HCT116 (cell line): ENCODE measurements around the gene MAP4K4. TPM values are rescaled to one million over a fixed set of nuclear protein-coding genes. Genes with fewer than 3 reads are reported as not detected.

Experiments
- ATAC-seq: fragments of 200-7000 bp; cut with Tn5 transposase; 2 replicates; pipeline ENCODE4 v1.9.1; 2020; ENCODE audit warnings: mild to moderate bottlenecking, moderate library complexity
- BruUV-seq: library from RNA; stranded (reverse); fragments of 400-500 nt; replicated peaks from 2 replicates; lab custom pipeline; 2021; lab: Mats Ljungman, UMichigan
- CTCF ChIA-PET: fragments of 300-600 bp; sonication (Branson Sonifier 250); formaldehyde crosslinking; loops from one replicate; lab custom pipeline; 2021; ENCODE audit warnings: antibody characterized with exemption; lab: Charles Lee
- POLR2A ChIA-PET: fragments of 300-600, 350-600 bp; sonication (Branson Sonifier 250); formaldehyde crosslinking; loops from one replicate; lab custom pipeline; 2021; ENCODE audit warnings: antibody characterized with exemption; lab: Charles Lee
- RAD21 ChIA-PET, 2 experiments: fragments of 300-600 bp; sonication (Branson Sonifier 250); formaldehyde crosslinking; loops; one replicate each; lab custom pipeline; 2023; ENCODE audit warnings: low total read pairs in 2 of 2; ENCODE audit not compliant: uncharacterized antibody in 2 of 2, unreplicated experiment in 2 of 2, low non-redundant PET in 1 of 2; lab: Charles Lee
- DNase-seq: peaks from one replicate; pipeline ENCODE4 v3.0.0-alpha.2; 2010; ENCODE audit warnings: low read depth, low spot score
- H2AFZ ChIP-seq: fragments of 200-600 bp; shearing (Covaris generic), sonication (generic); 2 replicates; pipeline ENCODE4 v1.6.1; 2017; ENCODE audit warnings: low read depth, mixed run types, mixed read lengths, antibody characterized with exemption, low read length; ENCODE audit not compliant: poor library complexity, severe bottlenecking
- H3K27ac ChIP-seq: 2 replicates; pipeline ENCODE4 v1.5.1; 2012; ENCODE audit warnings: low read depth, low read length
- H3K27me3 ChIP-seq: fragments of 200-600 bp; sonication (generic); 2 replicates; pipeline ENCODE4 v1.6.1; 2016; ENCODE audit warnings: mixed run types, low read length, mixed read lengths; ENCODE audit not compliant: insufficient read depth
- H3K36me3 ChIP-seq, 2 experiments: fragments of 200-500 bp in 1 of 2; fragments of 200-600 bp in 1 of 2; sonication (Bioruptor generic) in 1 of 2; sonication (generic) in 1 of 2; 2 replicates each; pipeline versions ENCODE4 v1.5.1 to v1.6.1; 2014 to 2016; ENCODE audit warnings: low read length in 2 of 2, inconsistent platforms in 1 of 2, mixed read lengths in 1 of 2, mixed run types in 1 of 2; ENCODE audit not compliant: insufficient read depth in 2 of 2, control insufficient read depth in 1 of 2
- H3K4me1 ChIP-seq, 2 experiments: fragments of 200-600 bp in 1 of 2; sonication (generic) in 1 of 2; 2 replicates each; pipeline versions ENCODE4 v1.5.1 to v1.6.1; 2012 to 2017; ENCODE audit warnings: low read length in 2 of 2, inconsistent platforms in 1 of 2, mild to moderate bottlenecking in 1 of 2, mixed read lengths in 1 of 2, mixed run types in 1 of 2, moderate library complexity in 1 of 2; ENCODE audit not compliant: insufficient read depth in 2 of 2, control insufficient read depth in 1 of 2
- H3K4me2 ChIP-seq: fragments of 200-600 bp; sonication (generic); 2 replicates; pipeline ENCODE4 v1.6.1; 2017; ENCODE audit warnings: mixed run types, low read length, mixed read lengths
- H3K4me3 ChIP-seq, 2 experiments: fragments of 200-600 bp in 1 of 2; sonication (generic) in 1 of 2; replicated peaks in 1 of 2; 2 replicates each; pipeline ENCODE4 v1.5.1; 2011 to 2016; ENCODE audit warnings: low read length in 2 of 2, control low read depth in 1 of 2, low read depth in 1 of 2, mild to moderate bottlenecking in 1 of 2, mixed read lengths in 1 of 2, mixed run types in 1 of 2
- H3K79me2 ChIP-seq: fragments of 200-600 bp; sonication (generic); 2 replicates; pipeline ENCODE4 v1.6.1; 2017; ENCODE audit warnings: mild to moderate bottlenecking, mixed run types, low read length, moderate library complexity, mixed read lengths; ENCODE audit not compliant: insufficient read depth
- H3K9ac ChIP-seq: fragments of 200-600 bp; sonication (generic); 2 replicates; pipeline ENCODE4 v1.6.1; 2016; ENCODE audit warnings: low read length, mixed read lengths
- H3K9me2 ChIP-seq: fragments of 200-600 bp; sonication (generic), shearing (Covaris generic); 2 replicates; pipeline ENCODE4 v1.6.1; 2017; ENCODE audit warnings: mixed run types, mild to moderate bottlenecking, moderate library complexity; ENCODE audit not compliant: insufficient read depth
- H3K9me3 ChIP-seq, 2 experiments: fragments of 200-500 bp in 1 of 2; fragments of 200-600 bp in 1 of 2; sonication (Bioruptor generic) in 1 of 2; sonication (generic) in 1 of 2; 2 replicates each; pipeline ENCODE4 v1.6.1; 2014 to 2017; ENCODE audit warnings: low read length in 2 of 2, mixed read lengths in 2 of 2, inconsistent platforms in 1 of 2, low read depth in 1 of 2, mild to moderate bottlenecking in 1 of 2, mixed run types in 1 of 2, moderate library complexity in 1 of 2; ENCODE audit not compliant: control insufficient read depth in 1 of 2, insufficient read depth in 1 of 2
- H4K20me1 ChIP-seq: fragments of 200-600 bp; sonication (generic), shearing (Covaris generic); 2 replicates; pipeline ENCODE4 v1.6.1; 2017; ENCODE audit warnings: mixed run types, mild to moderate bottlenecking, moderate library complexity; ENCODE audit not compliant: insufficient read depth
- ATF3 ChIP-seq: IDR thresholded peaks from 2 replicates; pipeline ENCODE4 v1.6.1; 2012
- CBX3 ChIP-seq: IDR thresholded peaks from 2 replicates; pipeline ENCODE4 v1.6.1; 2012; ENCODE audit warnings: low read depth
- ELF1 ChIP-seq: IDR thresholded peaks from 2 replicates; pipeline ENCODE4 v1.6.1; 2012; ENCODE audit warnings: low read depth, borderline replicate concordance
- EZH2 ChIP-seq: fragments of 200-600 bp; sonication (generic); IDR thresholded peaks from 2 replicates; pipeline ENCODE4 v1.6.1; 2017; ENCODE audit warnings: antibody characterized with exemption, mixed run types
- FOSL1 ChIP-seq: IDR thresholded peaks from 2 replicates; pipeline ENCODE4 v1.6.1; 2012; ENCODE audit warnings: low read depth
- POLR2AphosphoS5 ChIP-seq: IDR thresholded peaks from 2 replicates; pipeline ENCODE4 v1.6.1; 2011; ENCODE audit warnings: mild to moderate bottlenecking, low read depth, low read length, moderate library complexity
- SIN3A ChIP-seq: IDR thresholded peaks from 2 replicates; pipeline ENCODE4 v1.6.1; 2012; ENCODE audit warnings: low read depth
- TCF7L2 ChIP-seq: IDR thresholded peaks from 2 replicates; pipeline ENCODE4 v1.7.0; 2011; ENCODE audit warnings: borderline replicate concordance, inconsistent platforms; ENCODE audit not compliant: insufficient read depth, insufficient read length; ENCODE audit errors: extremely low read depth
- ZNF274 ChIP-seq: fragments of 200-500 bp; sonication (Bioruptor generic); IDR thresholded peaks from 2 replicates; pipeline ENCODE4 v1.6.1; 2014; ENCODE audit warnings: mild to moderate bottlenecking, low read depth, low read length, inconsistent platforms
- intact Hi-C: fragments of 100-400 bp; cut with micrococcal nuclease; formaldehyde crosslinking; loops from 2 replicates; pipeline ENCODE4 v1.10.0; 2022
- total RNA-seq: library from RNA; stranded (reverse); gene quantifications from one replicate; pipeline ENCODE4 v1.2.1, GENCODE V29; 2021; ENCODE audit not compliant: unreplicated experiment
- TF ChIP-seq, protein P1 (sequence below), 3 experiments: fragments of 200-600 bp in 1 of 3; sonication (generic) in 1 of 3; IDR thresholded peaks in 2 of 3; conservative IDR thresholded peaks in 1 of 3; 2 replicates each; pipeline ENCODE4 v1.5.1; 2012 to 2017; ENCODE audit warnings: low read depth in 2 of 3, low read length in 2 of 3, antibody characterized with exemption in 1 of 3, borderline replicate concordance in 1 of 3, control low read depth in 1 of 3, mild to moderate bottlenecking in 1 of 3, mixed read lengths in 1 of 3, mixed run types in 1 of 3, moderate library complexity in 1 of 3; ENCODE audit not compliant: insufficient read depth in 1 of 3
- TF ChIP-seq, protein P2 (sequence below): IDR thresholded peaks from 2 replicates; pipeline ENCODE4 v1.6.1; 2011; ENCODE audit warnings: mild to moderate bottlenecking, low read length, moderate library complexity; ENCODE audit not compliant: insufficient replicate concordance; ENCODE audit errors: extremely low read depth

The MAP4K4 gene
- total RNA-seq, 1 experiment from 2014 or later: 62.3 TPM

DNA sequence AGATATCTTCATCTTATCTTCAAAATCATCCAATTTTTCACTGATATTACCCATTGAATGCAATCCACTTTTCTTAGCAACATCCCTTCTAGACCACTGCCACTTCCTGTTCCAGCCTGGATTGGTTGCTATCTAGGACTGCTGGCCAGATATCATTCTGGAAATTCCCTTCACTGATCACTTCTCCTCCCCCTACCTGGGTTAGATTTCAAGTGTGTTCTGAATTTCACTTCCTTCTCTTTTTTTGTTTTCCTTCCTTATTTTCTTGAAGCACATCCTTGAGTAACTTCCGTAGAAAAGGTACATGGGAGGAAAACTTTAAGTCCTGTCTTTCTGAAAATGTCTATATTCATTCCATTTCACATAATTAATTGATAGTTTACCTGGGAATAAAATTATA lies 212.3 kb downstream of the MAP4K4 start:
- POLR2A ChIA-PET: no interaction called here

GRCh38 chr2:101912545-101912944 lies 215.0 kb downstream of the MAP4K4 start:
- Histone ChIP-seq H3K79me2 (no peaks in the 10 kb centered on the region), H3K36me3 (no peaks in the 10 kb centered on the region), H3K4me1 (no peaks in the 10 kb centered on the region), H3K9ac (no peak overlapping the region), H3K27me3 (no peaks in the 10 kb centered on the region), H3K4me3 (no peak overlapping the region), H2AFZ (no peak overlapping the region), H3K9me2 (no peaks in the 10 kb centered on the region), H3K9me3 (no peaks in the 10 kb centered on the region; a peak in 1 of 4 replicates), H3K27ac (no peak overlapping the region), H4K20me1 (no peaks in the 10 kb centered on the region), H3K4me2 (no peak overlapping the region)
- ChIA-PET CTCF (no interaction called here), RAD21 (no interaction called here), POLR2A (no interaction called here)
- ATAC-seq (no peak), DNase-seq (no peak)
- no TSS peak for BruUV-seq
- intact Hi-C loops: no loop called here
- TF ChIP-seq POLR2AphosphoS5 (no peak), EZH2 (no peak), ZNF274 (no peak), ELF1 (no peak), TCF7L2 (no peak), FOSL1 (no peak), ATF3 (no peak)
- TF ChIP-seq, protein P1, sequence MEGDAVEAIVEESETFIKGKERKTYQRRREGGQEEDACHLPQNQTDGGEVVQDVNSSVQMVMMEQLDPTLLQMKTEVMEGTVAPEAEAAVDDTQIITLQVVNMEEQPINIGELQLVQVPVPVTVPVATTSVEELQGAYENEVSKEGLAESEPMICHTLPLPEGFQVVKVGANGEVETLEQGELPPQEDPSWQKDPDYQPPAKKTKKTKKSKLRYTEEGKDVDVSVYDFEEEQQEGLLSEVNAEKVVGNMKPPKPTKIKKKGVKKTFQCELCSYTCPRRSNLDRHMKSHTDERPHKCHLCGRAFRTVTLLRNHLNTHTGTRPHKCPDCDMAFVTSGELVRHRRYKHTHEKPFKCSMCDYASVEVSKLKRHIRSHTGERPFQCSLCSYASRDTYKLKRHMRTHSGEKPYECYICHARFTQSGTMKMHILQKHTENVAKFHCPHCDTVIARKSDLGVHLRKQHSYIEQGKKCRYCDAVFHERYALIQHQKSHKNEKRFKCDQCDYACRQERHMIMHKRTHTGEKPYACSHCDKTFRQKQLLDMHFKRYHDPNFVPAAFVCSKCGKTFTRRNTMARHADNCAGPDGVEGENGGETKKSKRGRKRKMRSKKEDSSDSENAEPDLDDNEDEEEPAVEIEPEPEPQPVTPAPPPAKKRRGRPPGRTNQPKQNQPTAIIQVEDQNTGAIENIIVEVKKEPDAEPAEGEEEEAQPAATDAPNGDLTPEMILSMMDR (IDR thresholded peaks at IDR 0.05 in 2 of 3, conservative IDR thresholded peaks at IDR 0.05 in 1 of 3; ENCODE audit: borderline replicate concordance in 1 of 3, insufficient read depth in 1 of 3, low read depth in 2 of 3, low read length in 2 of 3): no peak
- TF ChIP-seq, protein P2, sequence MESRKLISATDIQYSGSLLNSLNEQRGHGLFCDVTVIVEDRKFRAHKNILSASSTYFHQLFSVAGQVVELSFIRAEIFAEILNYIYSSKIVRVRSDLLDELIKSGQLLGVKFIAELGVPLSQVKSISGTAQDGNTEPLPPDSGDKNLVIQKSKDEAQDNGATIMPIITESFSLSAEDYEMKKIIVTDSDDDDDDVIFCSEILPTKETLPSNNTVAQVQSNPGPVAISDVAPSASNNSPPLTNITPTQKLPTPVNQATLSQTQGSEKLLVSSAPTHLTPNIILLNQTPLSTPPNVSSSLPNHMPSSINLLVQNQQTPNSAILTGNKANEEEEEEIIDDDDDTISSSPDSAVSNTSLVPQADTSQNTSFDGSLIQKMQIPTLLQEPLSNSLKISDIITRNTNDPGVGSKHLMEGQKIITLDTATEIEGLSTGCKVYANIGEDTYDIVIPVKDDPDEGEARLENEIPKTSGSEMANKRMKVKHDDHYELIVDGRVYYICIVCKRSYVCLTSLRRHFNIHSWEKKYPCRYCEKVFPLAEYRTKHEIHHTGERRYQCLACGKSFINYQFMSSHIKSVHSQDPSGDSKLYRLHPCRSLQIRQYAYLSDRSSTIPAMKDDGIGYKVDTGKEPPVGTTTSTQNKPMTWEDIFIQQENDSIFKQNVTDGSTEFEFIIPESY: no peak

More for the DNA sequence above, 212.3 kb downstream of the MAP4K4 start:
- ATAC-seq (no peak), DNase-seq (no peak)
- Histone ChIP-seq H3K9me2 (no peaks in the 10 kb centered on the region), H3K27me3 (no peaks in the 10 kb centered on the region), H3K9ac (no peak overlapping the region), H3K9me3 (peaks cover 0 to 4% of the 10 kb centered on the region in 2 experiments; a peak in 2 of 4 replicates), H3K4me3 (no peak overlapping the region), H3K79me2 (no peaks in the 10 kb centered on the region), H4K20me1 (no peaks in the 10 kb centered on the region), H3K4me1 (no peaks in the 10 kb centered on the region), H3K36me3 (no peaks in the 10 kb centered on the region), H3K4me2 (no peak overlapping the region), H3K27ac (no peak overlapping the region), H2AFZ (no peak overlapping the region)
- intact Hi-C loops: no loop called here
- TF ChIP-seq SIN3A: no peak
- TF ChIP-seq CBX3: peak; percentile 41; the same call in 1 of the 2 replicates
- BruUV-seq: no TSS peak
- RAD21 ChIA-PET: no interaction called here
- CTCF ChIA-PET: no interaction called here
